Mucosa of rectum (tissue), 2 donors: ENCODE measurements around the gene HBG1.

Experiments used
- H3K27ac ChIP-seq, 2 donors: one replicate each; pipeline ENCODE4 v1.7.0; 2013; ENCODE audit warnings: inconsistent platforms in 2 of 2, low read depth in 2 of 2, low read length in 2 of 2
- H3K27me3 ChIP-seq, 2 donors: one replicate each; pipeline ENCODE4 v1.7.0; 2013; ENCODE audit warnings: low read length in 2 of 2; ENCODE audit not compliant: control insufficient read depth in 2 of 2, insufficient read depth in 2 of 2
- H3K36me3 ChIP-seq, 2 donors: one replicate each; pipeline ENCODE4 v1.7.0; 2013; ENCODE audit warnings: low read length in 2 of 2; ENCODE audit not compliant: control insufficient read depth in 2 of 2, insufficient read depth in 2 of 2
- H3K4me1 ChIP-seq, 2 donors: one replicate each; pipeline ENCODE4 v1.7.0; 2013; ENCODE audit warnings: low read length in 2 of 2, mild to moderate bottlenecking in 1 of 2; ENCODE audit not compliant: control insufficient read depth in 2 of 2, insufficient read depth in 2 of 2
- H3K4me3 ChIP-seq, 2 donors: one replicate each; pipeline ENCODE4 v1.7.0; 2013; ENCODE audit warnings: low read length in 2 of 2
- H3K9ac ChIP-seq, 2 donors: one replicate each; pipeline ENCODE4 v1.7.0; 2013; ENCODE audit warnings: low read length in 2 of 2, low read depth in 1 of 2, mild to moderate bottlenecking in 1 of 2
- H3K9me3 ChIP-seq, 2 donors: one replicate each; pipeline ENCODE4 v1.7.0; 2013; ENCODE audit warnings: low read length in 2 of 2; ENCODE audit not compliant: control insufficient read depth in 2 of 2
- donor health status: healthy.
- donor health status: Normal muscosa, but diverticular disease.

HBG1 gene

DNA sequence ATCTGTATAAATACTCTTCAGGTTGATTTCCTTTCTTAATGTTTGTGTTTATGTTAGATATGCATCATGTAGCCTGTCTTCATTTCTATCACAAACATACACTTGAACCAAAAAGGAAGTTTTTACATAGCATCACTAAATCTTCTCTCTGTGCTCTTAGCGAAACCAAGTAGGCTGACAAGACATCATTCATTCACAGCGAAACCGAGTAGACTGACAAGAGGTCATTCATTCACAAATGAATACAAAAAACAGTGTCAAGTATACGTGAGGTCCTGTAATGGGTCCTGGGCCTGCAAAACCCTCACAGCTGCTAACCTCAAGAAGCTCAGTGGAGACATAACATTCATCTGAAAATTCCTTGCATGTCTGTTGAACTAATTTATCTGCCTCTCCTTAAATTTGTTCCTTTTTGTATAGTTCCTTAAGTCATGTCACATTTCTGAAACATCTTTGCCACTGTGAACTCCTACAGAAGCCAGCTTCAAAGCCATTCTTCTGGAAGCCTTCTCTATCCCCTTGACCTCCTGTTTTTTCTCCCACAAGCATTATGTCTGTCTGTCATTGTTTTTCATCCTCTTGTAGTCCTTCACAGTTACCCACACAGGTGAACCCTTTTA is 29.9 kb upstream of the HBG1 start:
- no peaks in the 10 kb centered on the region for H3K4me1 ChIP-seq
- no peaks in the 10 kb centered on the region for H3K9me3 ChIP-seq
- no peaks in the 10 kb centered on the region for H3K36me3 ChIP-seq
- H3K9ac ChIP-seq: no peak overlapping the region
- H3K4me3 ChIP-seq: no peak overlapping the region
- no peak overlapping the region for H3K27ac ChIP-seq
- H3K27me3 ChIP-seq: no peaks in the 10 kb centered on the region

DNA sequence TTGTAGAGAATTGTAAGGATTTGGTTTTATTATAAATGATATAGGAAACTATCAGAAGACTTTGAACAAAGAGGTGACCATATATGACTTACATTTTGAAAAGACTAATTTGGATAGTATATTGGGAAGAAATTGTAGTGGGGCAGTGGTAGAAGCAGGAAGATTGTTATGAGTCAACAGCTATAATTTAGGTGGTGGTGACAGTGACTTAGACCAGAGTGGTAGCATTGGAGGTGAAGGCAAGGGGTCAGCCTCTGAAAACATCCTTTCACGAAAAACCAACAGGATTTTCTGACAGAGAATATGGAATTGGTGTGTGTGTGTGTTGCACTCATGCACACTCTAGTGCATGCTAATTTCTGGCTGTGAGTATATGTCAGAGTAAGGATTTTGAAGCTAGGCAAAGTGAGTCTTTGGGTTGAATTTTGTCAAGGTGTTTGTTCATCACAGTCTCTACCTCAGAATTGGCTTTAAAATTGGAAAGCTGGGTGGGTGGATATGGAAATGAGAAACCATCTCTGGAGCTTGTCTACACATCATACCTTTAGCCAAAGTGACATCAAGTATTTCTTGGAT is 28.2 kb upstream of the HBG1 start:
- Histone ChIP-seq H3K4me3 (no peak overlapping the region), H3K36me3 (no peaks in the 10 kb centered on the region), H3K4me1 (no peaks in the 10 kb centered on the region), H3K9me3 (no peaks in the 10 kb centered on the region), H3K9ac (no peak overlapping the region), H3K27me3 (no peaks in the 10 kb centered on the region), H3K27ac (no peak overlapping the region)

DNA sequence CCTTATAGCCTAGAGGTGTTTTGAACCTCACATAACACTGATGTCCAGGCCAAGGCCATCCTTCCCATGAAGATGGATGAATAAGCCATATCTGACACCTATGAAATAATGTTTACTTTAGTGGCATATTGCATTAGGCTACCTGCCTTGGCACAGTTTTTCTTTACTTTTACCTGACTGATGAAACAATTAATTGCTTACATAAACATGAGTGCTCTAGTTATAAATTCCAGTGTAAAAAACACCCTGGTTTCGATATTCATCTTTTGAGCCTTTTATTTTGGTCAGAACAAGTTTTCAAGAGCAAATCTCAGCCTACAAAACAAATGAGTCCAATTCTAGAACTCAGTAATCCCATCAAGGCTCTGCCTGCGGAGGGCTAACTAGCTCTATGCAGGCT is 27.0 kb upstream of the HBG1 start:
- no peak overlapping the region for H3K9ac ChIP-seq
- no peaks in the 10 kb centered on the region for H3K4me1 ChIP-seq
- H3K36me3 ChIP-seq: no peaks in the 10 kb centered on the region
- no peaks in the 10 kb centered on the region for H3K27me3 ChIP-seq
- H3K27ac ChIP-seq: no peak overlapping the region
- H3K9me3 ChIP-seq: no peaks in the 10 kb centered on the region
- no peak overlapping the region for H3K4me3 ChIP-seq

DNA sequence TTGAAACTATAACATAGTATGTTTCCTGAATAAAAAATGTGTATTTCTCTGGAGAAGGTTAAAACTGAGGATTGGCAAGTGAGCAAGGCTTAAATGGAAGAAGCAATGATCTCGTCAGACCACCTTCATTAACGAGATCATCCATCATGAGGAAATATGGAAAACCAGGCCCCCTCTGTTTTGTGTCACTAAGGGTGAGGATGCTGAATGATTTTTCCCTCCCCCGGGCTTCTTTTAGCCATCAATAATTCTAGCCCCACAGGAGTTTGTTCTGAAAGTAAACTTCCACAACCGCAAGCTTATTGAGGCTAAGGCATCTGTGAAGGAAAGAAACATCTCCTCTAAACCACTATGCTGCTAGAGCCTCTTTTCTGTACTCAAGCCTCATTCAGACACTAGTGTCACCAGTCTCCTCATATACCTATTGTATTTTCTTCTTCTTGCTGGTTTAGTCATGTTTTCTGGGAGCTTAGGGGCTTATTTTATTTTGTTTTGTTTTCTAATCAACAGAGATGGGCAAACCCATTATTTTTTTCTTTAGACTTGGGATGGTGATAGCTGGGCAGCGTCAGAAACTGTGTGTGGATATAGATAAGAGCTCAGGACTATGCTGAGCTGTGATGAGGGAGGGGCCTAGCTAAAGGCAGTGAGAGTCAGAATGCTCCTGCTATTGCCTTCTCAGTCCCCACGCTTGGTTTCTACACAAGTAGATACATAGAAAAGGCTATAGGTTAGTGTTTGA is 25.9 kb upstream of the HBG1 start:
- no peaks in the 10 kb centered on the region for H3K36me3 ChIP-seq

DNA sequence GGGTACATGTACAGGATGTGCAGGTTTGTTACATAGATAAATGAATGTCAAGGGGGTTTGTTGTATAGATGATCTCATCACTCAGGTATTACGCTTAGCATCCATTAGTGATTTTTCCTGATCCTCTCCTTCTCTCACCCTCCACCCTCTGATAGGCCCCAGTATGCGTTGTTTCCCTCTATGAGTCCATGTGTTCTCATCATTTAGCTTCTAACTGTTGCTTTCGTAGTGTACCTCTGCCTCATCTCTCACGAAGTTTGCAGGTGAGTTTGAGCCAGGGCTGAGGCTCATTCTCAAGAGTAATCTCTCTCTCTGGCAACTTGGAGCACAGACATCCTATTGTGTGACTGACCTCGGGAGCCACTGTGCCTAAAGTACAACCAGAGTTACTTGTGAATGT is 24.7 kb upstream of the HBG1 start:
- Histone ChIP-seq H3K9ac (no peak overlapping the region), H3K27me3 (no peaks in the 10 kb centered on the region), H3K4me3 (no peak overlapping the region), H3K9me3 (no peaks in the 10 kb centered on the region), H3K4me1 (no peaks in the 10 kb centered on the region), H3K36me3 (no peaks in the 10 kb centered on the region), H3K27ac (no peak overlapping the region)

More for the DNA sequence above, 25.9 kb upstream of the HBG1 start:
- no peaks in the 10 kb centered on the region for H3K4me1 ChIP-seq
- H3K4me3 ChIP-seq: no peak overlapping the region
- no peaks in the 10 kb centered on the region for H3K9me3 ChIP-seq
- no peaks in the 10 kb centered on the region for H3K27me3 ChIP-seq
- H3K27ac ChIP-seq: no peak overlapping the region
- H3K9ac ChIP-seq: no peak overlapping the region

DNA sequence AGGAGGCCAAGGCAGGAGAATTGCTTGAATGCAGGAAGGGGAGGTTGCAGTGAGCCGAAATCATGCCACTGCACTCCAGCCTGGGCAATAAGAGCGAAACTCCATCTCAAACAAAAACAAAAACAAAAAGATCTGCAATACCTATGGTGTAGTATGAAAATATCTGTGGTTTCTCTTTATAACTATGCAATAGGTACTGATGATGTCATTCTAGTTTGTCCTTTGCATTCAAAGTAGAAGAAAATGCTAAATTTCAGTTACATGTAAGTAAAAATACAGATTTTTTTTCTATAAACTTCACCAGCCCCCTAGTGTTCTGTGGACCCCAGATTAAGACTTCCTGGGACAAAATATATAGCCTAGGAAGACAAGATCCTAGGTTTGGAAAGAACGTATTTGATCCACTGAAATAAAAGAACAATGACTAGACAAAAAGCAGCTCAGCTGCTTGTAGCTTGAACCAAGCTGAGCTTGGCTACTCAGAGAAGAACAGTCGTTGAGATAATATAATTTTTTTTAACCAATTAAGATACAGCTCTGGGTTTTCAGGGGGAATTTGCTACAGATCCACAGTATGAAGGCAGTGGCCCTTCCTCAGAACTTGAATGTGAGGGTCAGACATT is 22.8 kb upstream of the HBG1 start:
- Histone ChIP-seq H3K27ac (no peak overlapping the region), H3K4me3 (no peak overlapping the region), H3K27me3 (no peaks in the 10 kb centered on the region), H3K9me3 (no peaks in the 10 kb centered on the region), H3K9ac (no peak overlapping the region), H3K36me3 (no peaks in the 10 kb centered on the region), H3K4me1 (no peaks in the 10 kb centered on the region)

DNA sequence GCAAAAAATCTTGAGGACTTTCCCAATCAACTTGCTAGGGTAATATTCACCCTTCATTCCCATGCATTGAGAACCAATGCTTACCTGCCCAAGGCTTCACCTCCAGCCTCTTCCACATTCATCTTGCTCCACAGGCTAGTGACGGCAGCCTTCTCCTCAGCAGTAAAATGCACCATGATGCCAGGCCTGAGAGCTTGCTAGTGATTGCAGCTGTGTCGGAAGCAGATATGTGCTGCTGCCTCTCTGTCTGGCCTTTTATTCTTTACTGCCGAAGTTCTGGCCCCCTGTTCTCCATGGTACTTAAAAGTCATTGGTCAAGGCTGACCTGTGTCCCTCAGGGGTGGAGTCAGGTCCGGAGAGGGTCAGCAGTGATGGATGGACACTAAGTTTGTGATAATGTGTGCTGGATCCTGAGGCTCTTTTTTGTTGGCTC is 20.1 kb upstream of the HBG1 start, which contains the start of gene HBE1:
Gene HBE1 (minus strand): TSS at position 231 of the 433 bp plus-strand sequence. CDS start 55 bp downstream, at position 176.
- H3K9ac ChIP-seq: no peak within 1 kb of the TSS
- no peaks in the 10 kb centered on the region for H3K27me3 ChIP-seq
- no peaks in the 10 kb centered on the region for H3K9me3 ChIP-seq
- H3K4me3 ChIP-seq: no peak within 1 kb of the TSS
- no peaks in the 10 kb centered on the region for H3K36me3 ChIP-seq
- H3K4me1 ChIP-seq: no peaks in the 10 kb centered on the region
- no peak within 1 kb of the TSS for H3K27ac ChIP-seq

DNA sequence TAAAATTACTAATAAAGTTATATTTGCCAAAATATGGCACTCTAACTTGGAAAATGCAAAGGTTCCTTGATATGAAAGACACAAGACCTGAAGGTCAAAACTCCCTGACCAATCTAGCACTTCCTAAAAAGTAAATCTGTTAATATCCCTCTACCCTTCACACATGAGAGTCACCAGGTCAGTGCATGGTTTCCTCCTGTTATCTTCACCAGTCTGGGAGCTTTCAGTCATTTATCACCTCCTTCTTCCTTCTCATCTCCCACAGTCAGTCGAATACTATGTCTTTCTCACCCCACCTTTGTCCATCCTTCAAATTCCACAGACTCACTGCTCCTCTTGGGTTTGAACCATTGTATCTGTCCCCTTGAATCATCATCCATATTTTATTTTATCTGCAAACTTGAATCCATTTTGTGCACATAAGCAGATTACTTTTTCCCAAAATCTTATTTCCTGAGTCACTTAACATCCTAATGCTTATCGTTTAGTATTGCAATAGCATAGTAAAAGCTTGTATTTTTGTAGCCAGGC is 17.4 kb upstream of the HBG1 start:
- H3K9ac ChIP-seq: no peak overlapping the region

DNA sequence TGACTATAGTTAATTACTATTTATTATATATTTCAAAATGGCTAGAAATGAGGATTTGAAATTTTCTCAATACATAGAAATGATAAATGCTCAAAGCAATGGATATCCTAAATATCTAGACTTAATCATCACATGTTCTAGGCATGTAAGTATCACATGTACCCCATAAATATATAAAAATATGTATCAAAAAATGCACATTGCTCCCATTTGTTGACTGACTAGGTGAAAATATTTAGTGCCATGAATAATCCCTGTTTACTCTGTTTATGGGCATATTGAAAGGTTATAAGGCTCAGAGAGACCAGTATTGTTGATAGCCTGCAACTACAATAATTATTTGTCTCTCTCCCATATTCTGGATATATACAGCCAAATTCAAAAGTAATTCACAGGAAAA is 17.0 kb upstream of the HBG1 start:
- Histone ChIP-seq H3K36me3 (no peaks in the 10 kb centered on the region), H3K27ac (no peak overlapping the region), H3K9ac (no peak overlapping the region), H3K9me3 (no peaks in the 10 kb centered on the region), H3K4me1 (no peaks in the 10 kb centered on the region), H3K27me3 (no peaks in the 10 kb centered on the region), H3K4me3 (no peak overlapping the region)

More for the DNA sequence above, 17.4 kb upstream of the HBG1 start:
- Histone ChIP-seq H3K4me3 (no peak overlapping the region), H3K27ac (no peak overlapping the region), H3K4me1 (no peaks in the 10 kb centered on the region), H3K9me3 (no peaks in the 10 kb centered on the region), H3K36me3 (no peaks in the 10 kb centered on the region), H3K27me3 (no peaks in the 10 kb centered on the region)

DNA sequence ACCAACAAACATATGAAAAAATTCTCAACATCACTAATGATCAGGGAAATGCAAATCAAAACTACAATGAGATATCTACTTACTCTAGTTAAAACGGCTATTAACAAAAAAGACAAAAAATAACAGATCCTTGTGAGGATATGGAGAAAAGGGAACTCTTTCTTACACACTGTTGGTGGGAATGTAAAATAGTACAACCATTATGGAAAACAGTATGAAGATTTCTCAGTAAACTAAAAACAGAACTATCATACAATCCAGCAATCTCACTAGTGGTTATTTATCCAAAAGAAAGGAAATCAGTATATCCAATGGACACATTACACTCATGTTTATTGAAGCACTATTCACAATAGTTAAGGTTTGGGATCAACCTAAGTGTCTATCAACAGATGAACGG is 16.2 kb upstream of the HBG1 start:
- Histone ChIP-seq H3K27me3 (no peaks in the 10 kb centered on the region), H3K4me3 (no peak overlapping the region), H3K36me3 (no peaks in the 10 kb centered on the region), H3K27ac (no peak overlapping the region), H3K4me1 (no peaks in the 10 kb centered on the region), H3K9ac (no peak overlapping the region), H3K9me3 (no peaks in the 10 kb centered on the region)
